SU-DHL-6 (cell line): Measurements from ENCODE around the gene TCEAL3.

ENCODE experiments used
- H2AFZ ChIP-seq: fragments of 200-600 bp; sonication (generic); 2 replicates; pipeline ENCODE4 v1.6.1; 2014; ENCODE audit warnings: low read depth, mild to moderate bottlenecking, moderate library complexity, mixed read lengths, antibody characterized with exemption, low read length; ENCODE audit not compliant: severe bottlenecking
- H3F3A ChIP-seq: fragments of 200-600 bp; shearing (Covaris generic); 2 replicates; pipeline ENCODE4 v1.6.0; 2016; ENCODE audit warnings: antibody characterized with exemption, mild to moderate bottlenecking; ENCODE audit not compliant: insufficient read depth
- H3K27ac ChIP-seq: fragments of 200-600 bp; sonication (generic); 2 replicates; pipeline ENCODE4 v1.5.1; 2016; ENCODE audit warnings: low read depth, mild to moderate bottlenecking, low read length, moderate library complexity, mixed read lengths
- H3K27me3 ChIP-seq: fragments of 200-600 bp; sonication (generic), shearing (Covaris generic); 2 replicates; pipeline ENCODE4 v1.6.0; 2014; ENCODE audit warnings: mild to moderate bottlenecking, low read length
- H3K36me3 ChIP-seq: fragments of 200-600 bp; sonication (generic); 2 replicates; pipeline ENCODE4 v1.6.1; 2014; ENCODE audit warnings: mild to moderate bottlenecking, low read length, mixed read lengths
- H3K4me2 ChIP-seq: fragments of 300-600, 200-600 bp; shearing (Covaris generic), sonication (generic); 2 replicates; pipeline ENCODE4 v1.6.0; 2014; ENCODE audit warnings: low read length, low read depth, mild to moderate bottlenecking; ENCODE audit not compliant: poor library complexity, severe bottlenecking
- H3K4me3 ChIP-seq: fragments of 200-600 bp; sonication (generic); 2 replicates; pipeline ENCODE4 v1.5.1; 2014; ENCODE audit warnings: antibody characterized with exemption, low read length, mild to moderate bottlenecking, mixed read lengths; ENCODE audit not compliant: insufficient read depth, poor library complexity, severe bottlenecking
- H3K79me2 ChIP-seq: fragments of 200-600 bp; sonication (generic); 2 replicates; pipeline ENCODE4 v1.6.1; 2014; ENCODE audit warnings: mild to moderate bottlenecking, low read length, moderate library complexity; ENCODE audit not compliant: insufficient read depth
- H3K9ac ChIP-seq: fragments of 200-600 bp; sonication (generic); 2 replicates; pipeline ENCODE4 v1.7.0; 2014; ENCODE audit warnings: mild to moderate bottlenecking, low read length
- H3K9me2 ChIP-seq: fragments of 200-600 bp; sonication (generic); replicated peaks from 2 replicates; pipeline ENCODE4 v1.6.1; 2014; ENCODE audit warnings: low read length; ENCODE audit not compliant: insufficient read depth
- H3K9me3 ChIP-seq: fragments of 200-600 bp; sonication (generic); 2 replicates; pipeline ENCODE4 v1.6.1; 2014; ENCODE audit warnings: low read length, mixed read lengths; ENCODE audit not compliant: insufficient read depth
- H4K20me1 ChIP-seq: fragments of 200-600 bp; sonication (generic); 2 replicates; pipeline ENCODE4 v1.6.1; 2014; ENCODE audit warnings: low read depth, mild to moderate bottlenecking, antibody characterized with exemption, low read length, moderate library complexity, mixed read lengths
- EZH2phosphoT487 ChIP-seq: fragments of 200-600 bp; sonication (generic), shearing (Covaris generic); conservative IDR thresholded peaks from 2 replicates; pipeline ENCODE4 v1.6.1; 2018; ENCODE audit warnings: mild to moderate bottlenecking, antibody characterized with exemption, low read length, moderate library complexity, mixed read lengths
- TF ChIP-seq, protein P1 (sequence below): fragments of 200-600 bp; sonication (generic); IDR thresholded peaks from one replicate; pipeline ENCODE4 v1.5.1; 2017; ENCODE audit warnings: antibody characterized with exemption, mild to moderate bottlenecking, low read length, moderate library complexity; ENCODE audit not compliant: insufficient read depth, poor library complexity, severe bottlenecking

The TCEAL3 gene

DNA sequence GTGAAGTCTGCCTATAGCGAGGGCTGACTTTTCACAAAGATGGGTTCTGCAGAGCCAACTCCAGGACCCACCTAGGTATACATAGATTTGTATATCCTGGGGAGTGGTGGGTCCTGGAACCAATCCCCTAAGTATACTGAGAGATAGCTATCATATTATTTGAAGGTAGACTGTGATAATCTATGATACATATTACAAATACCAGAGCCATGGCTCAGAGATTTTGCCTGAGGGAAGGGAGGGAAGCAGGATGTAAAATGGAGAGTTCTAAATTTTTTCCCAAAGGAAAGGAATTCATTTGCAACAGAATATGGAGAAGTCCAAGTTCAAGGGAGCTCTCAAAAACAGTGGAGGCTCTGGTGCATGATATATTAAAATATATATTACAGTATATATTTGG lies 7.2 kb downstream of the TCEAL3 start:
- H3K27me3 ChIP-seq, result no peaks in the 10 kb centered on the region
- H3K4me3 ChIP-seq, result no peak overlapping the region
- H3K79me2 ChIP-seq, result no peaks in the 10 kb centered on the region
- no peaks in the 10 kb centered on the region for H3K36me3 ChIP-seq
- no peaks in the 10 kb centered on the region for H4K20me1 ChIP-seq
- H3K9me3 ChIP-seq, result no peaks in the 10 kb centered on the region
- H3F3A ChIP-seq, result no peaks in the 10 kb centered on the region
- no peak overlapping the region for H3K27ac ChIP-seq
- H3K4me2 ChIP-seq, result no peak overlapping the region
- no peaks in the 10 kb centered on the region for H3K9me2 ChIP-seq
- no peak overlapping the region for H3K9ac ChIP-seq
- TF ChIP-seq EZH2phosphoT487, result no peak
- TF ChIP-seq, protein P1, sequence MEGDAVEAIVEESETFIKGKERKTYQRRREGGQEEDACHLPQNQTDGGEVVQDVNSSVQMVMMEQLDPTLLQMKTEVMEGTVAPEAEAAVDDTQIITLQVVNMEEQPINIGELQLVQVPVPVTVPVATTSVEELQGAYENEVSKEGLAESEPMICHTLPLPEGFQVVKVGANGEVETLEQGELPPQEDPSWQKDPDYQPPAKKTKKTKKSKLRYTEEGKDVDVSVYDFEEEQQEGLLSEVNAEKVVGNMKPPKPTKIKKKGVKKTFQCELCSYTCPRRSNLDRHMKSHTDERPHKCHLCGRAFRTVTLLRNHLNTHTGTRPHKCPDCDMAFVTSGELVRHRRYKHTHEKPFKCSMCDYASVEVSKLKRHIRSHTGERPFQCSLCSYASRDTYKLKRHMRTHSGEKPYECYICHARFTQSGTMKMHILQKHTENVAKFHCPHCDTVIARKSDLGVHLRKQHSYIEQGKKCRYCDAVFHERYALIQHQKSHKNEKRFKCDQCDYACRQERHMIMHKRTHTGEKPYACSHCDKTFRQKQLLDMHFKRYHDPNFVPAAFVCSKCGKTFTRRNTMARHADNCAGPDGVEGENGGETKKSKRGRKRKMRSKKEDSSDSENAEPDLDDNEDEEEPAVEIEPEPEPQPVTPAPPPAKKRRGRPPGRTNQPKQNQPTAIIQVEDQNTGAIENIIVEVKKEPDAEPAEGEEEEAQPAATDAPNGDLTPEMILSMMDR, result no peak
- H2AFZ ChIP-seq, result no peak overlapping the region

DNA sequence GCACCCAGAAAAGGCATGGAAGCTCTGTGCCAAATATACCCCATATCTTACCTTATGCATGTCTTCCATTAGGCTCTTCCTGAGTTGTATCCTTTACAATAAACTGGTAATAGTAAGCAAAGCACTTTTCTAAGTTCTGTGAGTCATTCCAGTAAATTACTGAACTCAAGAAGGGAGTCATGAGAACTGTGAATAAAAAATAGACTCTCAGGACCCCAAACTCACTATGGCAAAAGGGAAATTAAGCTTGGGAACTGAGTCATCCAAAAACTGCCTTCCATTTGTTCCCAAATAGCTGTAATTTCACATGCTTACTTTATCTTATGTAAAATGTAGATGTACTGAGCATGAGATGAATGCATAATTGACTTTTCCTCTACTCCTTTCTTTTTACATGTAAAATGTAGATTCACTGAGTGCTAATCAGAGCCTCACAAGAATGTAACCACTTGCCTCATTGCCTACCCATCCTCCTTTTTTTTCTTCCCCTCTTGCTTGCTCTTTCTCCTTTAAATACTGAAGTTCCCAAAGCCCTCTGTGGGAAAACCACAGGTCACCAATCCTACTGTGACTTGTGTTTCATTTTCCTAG lies 8.1 kb downstream of the TCEAL3 start:
- Histone ChIP-seq H3K27ac (no peak overlapping the region), H3K4me3 (no peak overlapping the region), H4K20me1 (no peaks in the 10 kb centered on the region), H3K9ac (no peak overlapping the region), H3K9me2 (no peaks in the 10 kb centered on the region), H3K36me3 (no peaks in the 10 kb centered on the region), H3K4me2 (no peak overlapping the region), H3K27me3 (no peaks in the 10 kb centered on the region), H2AFZ (no peak overlapping the region), H3K79me2 (no peaks in the 10 kb centered on the region), H3K9me3 (no peaks in the 10 kb centered on the region), H3F3A (no peaks in the 10 kb centered on the region)
- TF ChIP-seq, protein P1, result no peak
- TF ChIP-seq EZH2phosphoT487, result no peak

DNA sequence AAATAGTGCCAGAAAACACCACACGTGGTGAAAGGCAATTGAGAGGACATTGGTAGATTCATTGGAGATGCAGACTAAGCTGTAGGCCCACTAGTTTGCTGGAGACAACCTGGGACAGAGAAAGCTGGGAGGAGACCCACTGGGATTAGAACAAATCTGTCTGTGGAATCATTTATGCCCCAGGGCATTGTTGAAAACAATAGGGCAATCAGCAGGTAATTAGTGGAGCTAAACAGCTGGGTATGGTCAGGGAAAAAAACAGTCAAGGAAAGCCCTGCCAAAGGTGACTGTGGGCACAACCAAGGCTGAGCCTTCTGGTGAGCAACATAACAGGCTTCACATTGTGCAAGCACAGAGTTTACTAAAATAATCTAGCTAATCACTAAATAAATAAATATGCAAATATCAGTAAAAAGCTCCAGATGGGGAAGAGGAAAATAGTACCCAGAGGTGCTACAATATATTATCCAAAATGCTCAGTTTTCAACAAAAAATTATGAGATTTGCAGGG lies 9.0 kb downstream of the TCEAL3 start:
- H3F3A ChIP-seq, result no peaks in the 10 kb centered on the region
- no peaks in the 10 kb centered on the region for H4K20me1 ChIP-seq
- no peak overlapping the region for H3K9ac ChIP-seq
- H3K9me3 ChIP-seq, result no peaks in the 10 kb centered on the region
- no peak for TF ChIP-seq EZH2phosphoT487
- TF ChIP-seq, protein P1, result no peak
- no peaks in the 10 kb centered on the region for H3K79me2 ChIP-seq
- H3K27ac ChIP-seq, result no peak overlapping the region
- no peak overlapping the region for H3K4me3 ChIP-seq
- no peaks in the 10 kb centered on the region for H3K36me3 ChIP-seq
- no peaks in the 10 kb centered on the region for H3K9me2 ChIP-seq
- no peaks in the 10 kb centered on the region for H3K27me3 ChIP-seq
- H3K4me2 ChIP-seq, result no peak overlapping the region
- no peak overlapping the region for H2AFZ ChIP-seq

DNA sequence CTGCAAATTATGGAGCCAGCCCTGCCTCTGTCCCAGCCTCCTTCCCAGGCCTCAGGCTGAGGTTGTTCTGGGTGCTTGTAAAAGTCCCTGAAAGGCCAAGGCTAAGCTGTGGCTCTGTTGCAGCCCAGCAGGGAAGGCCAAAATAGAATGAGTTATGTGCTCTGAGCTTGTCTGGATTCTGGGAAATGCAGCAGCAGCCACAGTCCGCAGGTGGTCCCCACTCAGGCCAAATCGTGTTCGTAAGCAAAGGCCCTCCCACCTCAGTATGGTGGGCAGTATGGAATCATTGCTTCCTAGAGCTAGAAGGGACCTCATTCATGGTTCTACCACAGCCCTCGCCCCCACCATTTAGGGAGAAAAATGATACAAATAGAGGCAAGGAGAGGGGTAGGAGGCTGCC lies 16.3 kb downstream of the TCEAL3 start:
- Histone ChIP-seq H3F3A (no peaks in the 10 kb centered on the region), H3K27ac (no peak overlapping the region), H2AFZ (no peak overlapping the region)

More for the DNA sequence above, 16.3 kb downstream of the TCEAL3 start:
- Histone ChIP-seq H3K9me2 (no peaks in the 10 kb centered on the region), H3K36me3 (no peaks in the 10 kb centered on the region), H3K4me2 (no peak overlapping the region), H3K27me3 (no peaks in the 10 kb centered on the region), H4K20me1 (no peaks in the 10 kb centered on the region), H3K9ac (no peak overlapping the region), H3K79me2 (no peaks in the 10 kb centered on the region), H3K4me3 (no peak overlapping the region), H3K9me3 (no peaks in the 10 kb centered on the region)
- TF ChIP-seq, protein P1, result no peak
- no peak for TF ChIP-seq EZH2phosphoT487
